HG03457 (cell line): ENCODE data around the gene CAMTA1.

ENCODE experiments used
- ATAC-seq: cut with Tn5 transposase; IDR thresholded peaks from one replicate; pipeline ENCODE4 v1.9.1; 2021; ENCODE audit warnings: moderate number of reproducible peaks; ENCODE audit not compliant: unreplicated experiment

The CAMTA1 gene

GRCh38 chr1:7296968-7297367 is 511.7 kb downstream of the CAMTA1 start:
- ATAC-seq: no peak

- no peak for ATAC-seq
Measured at GRCh38 chr1:7298145-7298544, 512.9 kb downstream of the CAMTA1 start.

- no peak for ATAC-seq
Measured at GRCh38 chr1:7298749-7299151, 513.5 kb downstream of the CAMTA1 start.

GRCh38 chr1:7299329-7299799 is 514.1 kb downstream of the CAMTA1 start:
- ATAC-seq: no peak

- ATAC-seq: no peak
Measured at GRCh38 chr1:7299994-7300393, 514.7 kb downstream of the CAMTA1 start.

- ATAC-seq: no peak
Measured at GRCh38 chr1:7300893-7301663, 515.8 kb downstream of the CAMTA1 start.

- no peak for ATAC-seq
Measured at GRCh38 chr1:7301664-7301981, 516.4 kb downstream of the CAMTA1 start.

- no peak for ATAC-seq
Measured at GRCh38 chr1:7302126-7302525, 516.9 kb downstream of the CAMTA1 start.

GRCh38 chr1:7302873-7303272 is 517.6 kb downstream of the CAMTA1 start:
- no peak for ATAC-seq

GRCh38 chr1:7303554-7304317 is 518.5 kb downstream of the CAMTA1 start:
- no peak for ATAC-seq

- ATAC-seq: no peak
Measured at GRCh38 chr1:7313081-7313546, 527.9 kb downstream of the CAMTA1 start.

- no peak for ATAC-seq
Measured at GRCh38 chr1:7313826-7314225, 528.6 kb downstream of the CAMTA1 start.

- no peak for ATAC-seq
Measured at GRCh38 chr1:7315316-7315715, 530.1 kb downstream of the CAMTA1 start.

GRCh38 chr1:7315946-7316345 is 530.7 kb downstream of the CAMTA1 start:
- no peak for ATAC-seq

- ATAC-seq: no peak
Measured at GRCh38 chr1:7317888-7318287, 532.6 kb downstream of the CAMTA1 start.

GRCh38 chr1:7319196-7319595 is 533.9 kb downstream of the CAMTA1 start:
- ATAC-seq: no peak

- no peak for ATAC-seq
Measured at GRCh38 chr1:7320661-7321060, 535.4 kb downstream of the CAMTA1 start.

- ATAC-seq: no peak
Measured at GRCh38 chr1:7322283-7322785, 537.1 kb downstream of the CAMTA1 start.

- no peak for ATAC-seq
Measured at GRCh38 chr1:7322912-7323311, 537.7 kb downstream of the CAMTA1 start.

- ATAC-seq: no peak
Measured at GRCh38 chr1:7325254-7325653, 540.0 kb downstream of the CAMTA1 start.

- ATAC-seq: no peak
Measured at GRCh38 chr1:7326366-7326765, 541.1 kb downstream of the CAMTA1 start.

- ATAC-seq: no peak
Measured at GRCh38 chr1:7327849-7328248, 542.6 kb downstream of the CAMTA1 start.
